ENCODE results near the gene BST1. TPM values are rescaled to one million over a fixed set of nuclear protein-coding genes. Genes with fewer than 3 reads are reported as not detected.

The BST1 gene
- total and polyA plus RNA-seq, 2 experiments from 2014 or later = 0.99 to 1.8 TPM

DNA sequence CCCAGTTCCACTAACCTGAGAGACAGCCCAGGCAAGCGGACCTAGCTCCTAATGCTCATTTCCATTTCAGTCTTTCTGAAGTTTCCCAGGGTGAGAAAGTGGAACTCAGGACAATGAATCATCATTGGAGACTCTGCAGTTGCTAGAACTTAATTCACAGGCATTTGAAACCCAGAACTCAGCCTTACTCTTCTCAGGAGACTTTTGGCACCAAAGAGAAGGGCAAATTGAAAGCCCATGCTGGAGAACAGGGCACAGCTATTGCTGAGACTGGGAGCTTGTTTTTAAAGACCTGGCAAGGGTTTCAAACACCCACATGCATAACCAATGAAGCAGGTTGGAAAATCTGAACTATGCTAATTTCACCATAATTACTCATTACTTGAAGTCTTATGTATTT is 36.0 kb downstream of the BST1 start (continued):
- TF ChIP-seq CREB1 (CRISPR knock-in tag; IDR thresholded peaks at IDR 0.05; ENCODE audit: low read depth) (no peak), NANOG (IDR thresholded peaks at IDR 0.05; ENCODE audit: borderline replicate concordance) (no peak), ZNF114 (CRISPR knock-in tag; IDR thresholded peaks at IDR 0.05) (no peak), CTCF (conservative IDR thresholded peaks at IDR 0.05; ENCODE audit: low read depth in 2 of 2) (no peak), STAT1 (IDR thresholded peaks at IDR 0.05; ENCODE audit: unreplicated experiment) (no peak)
- TF ChIP-seq, protein P1, sequence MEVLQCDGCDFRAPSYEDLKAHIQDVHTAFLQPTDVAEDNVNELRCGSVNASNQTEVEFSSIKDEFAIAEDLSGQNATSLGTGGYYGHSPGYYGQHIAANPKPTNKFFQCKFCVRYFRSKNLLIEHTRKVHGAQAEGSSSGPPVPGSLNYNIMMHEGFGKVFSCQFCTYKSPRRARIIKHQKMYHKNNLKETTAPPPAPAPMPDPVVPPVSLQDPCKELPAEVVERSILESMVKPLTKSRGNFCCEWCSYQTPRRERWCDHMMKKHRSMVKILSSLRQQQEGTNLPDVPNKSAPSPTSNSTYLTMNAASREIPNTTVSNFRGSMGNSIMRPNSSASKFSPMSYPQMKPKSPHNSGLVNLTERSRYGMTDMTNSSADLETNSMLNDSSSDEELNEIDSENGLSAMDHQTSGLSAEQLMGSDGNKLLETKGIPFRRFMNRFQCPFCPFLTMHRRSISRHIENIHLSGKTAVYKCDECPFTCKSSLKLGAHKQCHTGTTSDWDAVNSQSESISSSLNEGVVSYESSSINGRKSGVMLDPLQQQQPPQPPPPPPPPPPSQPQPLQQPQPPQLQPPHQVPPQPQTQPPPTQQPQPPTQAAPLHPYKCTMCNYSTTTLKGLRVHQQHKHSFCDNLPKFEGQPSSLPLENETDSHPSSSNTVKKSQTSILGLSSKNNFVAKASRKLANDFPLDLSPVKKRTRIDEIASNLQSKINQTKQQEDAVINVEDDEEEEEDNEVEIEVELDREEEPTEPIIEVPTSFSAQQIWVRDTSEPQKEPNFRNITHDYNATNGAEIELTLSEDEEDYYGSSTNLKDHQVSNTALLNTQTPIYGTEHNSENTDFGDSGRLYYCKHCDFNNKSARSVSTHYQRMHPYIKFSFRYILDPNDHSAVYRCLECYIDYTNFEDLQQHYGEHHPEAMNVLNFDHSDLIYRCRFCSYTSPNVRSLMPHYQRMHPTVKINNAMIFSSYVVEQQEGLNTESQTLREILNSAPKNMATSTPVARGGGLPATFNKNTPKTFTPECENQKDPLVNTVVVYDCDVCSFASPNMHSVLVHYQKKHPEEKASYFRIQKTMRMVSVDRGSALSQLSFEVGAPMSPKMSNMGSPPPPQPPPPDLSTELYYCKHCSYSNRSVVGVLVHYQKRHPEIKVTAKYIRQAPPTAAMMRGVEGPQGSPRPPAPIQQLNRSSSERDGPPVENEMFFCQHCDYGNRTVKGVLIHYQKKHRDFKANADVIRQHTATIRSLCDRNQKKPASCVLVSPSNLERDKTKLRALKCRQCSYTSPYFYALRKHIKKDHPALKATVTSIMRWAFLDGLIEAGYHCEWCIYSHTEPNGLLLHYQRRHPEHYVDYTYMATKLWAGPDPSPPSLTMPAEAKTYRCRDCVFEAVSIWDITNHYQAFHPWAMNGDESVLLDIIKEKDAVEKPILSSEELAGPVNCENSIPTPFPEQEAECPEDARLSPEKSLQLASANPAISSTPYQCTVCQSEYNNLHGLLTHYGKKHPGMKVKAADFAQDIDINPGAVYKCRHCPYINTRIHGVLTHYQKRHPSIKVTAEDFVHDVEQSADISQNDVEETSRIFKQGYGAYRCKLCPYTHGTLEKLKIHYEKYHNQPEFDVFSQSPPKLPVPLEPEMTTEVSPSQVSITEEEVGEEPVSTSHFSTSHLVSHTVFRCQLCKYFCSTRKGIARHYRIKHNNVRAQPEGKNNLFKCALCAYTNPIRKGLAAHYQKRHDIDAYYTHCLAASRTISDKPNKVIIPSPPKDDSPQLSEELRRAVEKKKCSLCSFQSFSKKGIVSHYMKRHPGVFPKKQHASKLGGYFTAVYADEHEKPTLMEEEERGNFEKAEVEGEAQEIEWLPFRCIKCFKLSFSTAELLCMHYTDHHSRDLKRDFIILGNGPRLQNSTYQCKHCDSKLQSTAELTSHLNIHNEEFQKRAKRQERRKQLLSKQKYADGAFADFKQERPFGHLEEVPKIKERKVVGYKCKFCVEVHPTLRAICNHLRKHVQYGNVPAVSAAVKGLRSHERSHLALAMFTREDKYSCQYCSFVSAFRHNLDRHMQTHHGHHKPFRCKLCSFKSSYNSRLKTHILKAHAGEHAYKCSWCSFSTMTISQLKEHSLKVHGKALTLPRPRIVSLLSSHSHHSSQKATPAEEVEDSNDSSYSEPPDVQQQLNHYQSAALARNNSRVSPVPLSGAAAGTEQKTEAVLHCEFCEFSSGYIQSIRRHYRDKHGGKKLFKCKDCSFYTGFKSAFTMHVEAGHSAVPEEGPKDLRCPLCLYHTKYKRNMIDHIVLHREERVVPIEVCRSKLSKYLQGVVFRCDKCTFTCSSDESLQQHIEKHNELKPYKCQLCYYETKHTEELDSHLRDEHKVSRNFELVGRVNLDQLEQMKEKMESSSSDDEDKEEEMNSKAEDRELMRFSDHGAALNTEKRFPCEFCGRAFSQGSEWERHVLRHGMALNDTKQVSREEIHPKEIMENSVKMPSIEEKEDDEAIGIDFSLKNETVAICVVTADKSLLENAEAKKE (CRISPR knock-in tag; IDR thresholded peaks at IDR 0.05) = no peak

GRCh38 chr4:15740764-15741404 is 38.0 kb downstream of the BST1 start:
- no peak for ATAC-seq
- no peaks in the 10 kb centered on the region for H3K27me3 ChIP-seq (ENCODE audit: insufficient read depth)
- no peak overlapping the region for H3K4me2 ChIP-seq
- H3K27ac Mint-ChIP-seq = no peak overlapping the region
- H2AFZ ChIP-seq = no peak overlapping the region
- H3K9me2 ChIP-seq (ENCODE audit: insufficient read depth) = no peaks in the 10 kb centered on the region
- no peak overlapping the region for H3K4me3 ChIP-seq
- 0 out of 3 replicates have a peak, but pooled peaks cover 2% of the 10 kb centered on the region for H3K36me3 Mint-ChIP-seq (ENCODE audit: low read depth)
- H3K27me3 Mint-ChIP-seq (ENCODE audit: insufficient read depth, low read depth, poor library complexity) = peaks cover 6% of the 10 kb centered on the region
- no peaks in the 10 kb centered on the region for H4K20me1 ChIP-seq (replicated peaks; ENCODE audit: insufficient read depth)
- no peaks in the 10 kb centered on the region for H3K4me1 ChIP-seq (ENCODE audit: insufficient read depth)
- H3K4me3 Mint-ChIP-seq = no peak overlapping the region
- no peaks in the 10 kb centered on the region for H3K79me2 ChIP-seq (replicated peaks; ENCODE audit: insufficient read depth)
- H3K27ac ChIP-seq (ENCODE audit: low read depth) = no peak overlapping the region
- H3K4me1 Mint-ChIP-seq = no peaks in the 10 kb centered on the region
- no peaks in the 10 kb centered on the region for H3K36me3 ChIP-seq (ENCODE audit: insufficient read depth)
- no peaks in the 10 kb centered on the region for H3F3A ChIP-seq (replicated peaks; ENCODE audit: low read depth)
- DNase-seq (ENCODE audit: low spot score) = no peak
- H3K9me3 Mint-ChIP-seq = peaks cover 3% of the 10 kb centered on the region; the same call in 1 of the 3 replicates
- TF ChIP-seq JUNB (IDR thresholded peaks at IDR 0.05; ENCODE audit: unreplicated experiment) = no peak
- TF ChIP-seq, protein P2, sequence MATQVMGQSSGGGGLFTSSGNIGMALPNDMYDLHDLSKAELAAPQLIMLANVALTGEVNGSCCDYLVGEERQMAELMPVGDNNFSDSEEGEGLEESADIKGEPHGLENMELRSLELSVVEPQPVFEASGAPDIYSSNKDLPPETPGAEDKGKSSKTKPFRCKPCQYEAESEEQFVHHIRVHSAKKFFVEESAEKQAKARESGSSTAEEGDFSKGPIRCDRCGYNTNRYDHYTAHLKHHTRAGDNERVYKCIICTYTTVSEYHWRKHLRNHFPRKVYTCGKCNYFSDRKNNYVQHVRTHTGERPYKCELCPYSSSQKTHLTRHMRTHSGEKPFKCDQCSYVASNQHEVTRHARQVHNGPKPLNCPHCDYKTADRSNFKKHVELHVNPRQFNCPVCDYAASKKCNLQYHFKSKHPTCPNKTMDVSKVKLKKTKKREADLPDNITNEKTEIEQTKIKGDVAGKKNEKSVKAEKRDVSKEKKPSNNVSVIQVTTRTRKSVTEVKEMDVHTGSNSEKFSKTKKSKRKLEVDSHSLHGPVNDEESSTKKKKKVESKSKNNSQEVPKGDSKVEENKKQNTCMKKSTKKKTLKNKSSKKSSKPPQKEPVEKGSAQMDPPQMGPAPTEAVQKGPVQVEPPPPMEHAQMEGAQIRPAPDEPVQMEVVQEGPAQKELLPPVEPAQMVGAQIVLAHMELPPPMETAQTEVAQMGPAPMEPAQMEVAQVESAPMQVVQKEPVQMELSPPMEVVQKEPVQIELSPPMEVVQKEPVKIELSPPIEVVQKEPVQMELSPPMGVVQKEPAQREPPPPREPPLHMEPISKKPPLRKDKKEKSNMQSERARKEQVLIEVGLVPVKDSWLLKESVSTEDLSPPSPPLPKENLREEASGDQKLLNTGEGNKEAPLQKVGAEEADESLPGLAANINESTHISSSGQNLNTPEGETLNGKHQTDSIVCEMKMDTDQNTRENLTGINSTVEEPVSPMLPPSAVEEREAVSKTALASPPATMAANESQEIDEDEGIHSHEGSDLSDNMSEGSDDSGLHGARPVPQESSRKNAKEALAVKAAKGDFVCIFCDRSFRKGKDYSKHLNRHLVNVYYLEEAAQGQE (IDR thresholded peaks at IDR 0.05; ENCODE audit: unreplicated experiment) = no peak
- no peak for TF ChIP-seq EZH2 (IDR thresholded peaks at IDR 0.05; ENCODE audit: low read depth, unreplicated experiment)
- no peak for TF ChIP-seq STAT1 (IDR thresholded peaks at IDR 0.05; ENCODE audit: unreplicated experiment)
- TF ChIP-seq CTCF (conservative IDR thresholded peaks at IDR 0.05; ENCODE audit: low read depth in 2 of 2) = no peak
- no peak for TF ChIP-seq EZH2phosphoT487 (IDR thresholded peaks at IDR 0.05; ENCODE audit: unreplicated experiment)
- no peak for TF ChIP-seq POLR2AphosphoS5 (IDR thresholded peaks at IDR 0.05; ENCODE audit: low read depth)

All from GM23338 (cell line).